Limb (tissue), 2 donors: ENCODE results near the gene PBX4.
"Not testable (repeated sequence)": the region's sequence is repeated elsewhere in the genome, so short reads cannot be mapped to it uniquely, and the experiment has no call there.

Source experiments
- DNase-seq, 2 donors: peaks; one replicate each; pipeline ENCODE4 v3.0.0-alpha.2; 2016; ENCODE audit errors: extremely low spot score in 2 of 2

PBX4 gene

GRCh38 chr19:19627621-19628500 is 9.4 kb upstream of the PBX4 start, which contains the start of gene LPAR2:
Gene LPAR2, minus strand, starts transcription at chr19:19628220. Its CDS starts 945 bp downstream, at chr19:19627275.
- DNase-seq = peak in 1 of 2 donors; percentile 89

- no peak for DNase-seq
Measured at GRCh38 chr19:19626516-19627472, 8.3 kb upstream of the PBX4 start.

- no peak for DNase-seq
Measured at GRCh38 chr19:19624032-19624570, 5.6 kb upstream of the PBX4 start.

- DNase-seq = no peak
Measured at GRCh38 chr19:19623383-19623782, 4.9 kb upstream of the PBX4 start.

- DNase-seq = no peak
Measured at GRCh38 chr19:19619849-19620210, 1.3 kb upstream of the PBX4 start.

- DNase-seq = no peak
Measured at GRCh38 chr19:19619181-19619848, 828 bp upstream of the PBX4 start.

GRCh38 chr19:19615086-19615485 is 3.4 kb downstream of the PBX4 start:
- no peak for DNase-seq

GRCh38 chr19:19613506-19613905 is 5.0 kb downstream of the PBX4 start:
- no peak for DNase-seq

- DNase-seq = no peak
Measured at GRCh38 chr19:19610376-19611202, 7.9 kb downstream of the PBX4 start.

- DNase-seq = not testable (repeated sequence)
Measured at GRCh38 chr19:19606686-19607085, 11.8 kb downstream of the PBX4 start.

- no peak for DNase-seq
Measured at GRCh38 chr19:19606021-19606420, 12.5 kb downstream of the PBX4 start.

GRCh38 chr19:19602713-19603324 is 15.7 kb downstream of the PBX4 start:
- DNase-seq = no peak

- no peak for DNase-seq
Measured at GRCh38 chr19:19602136-19602712, 16.3 kb downstream of the PBX4 start.

- DNase-seq = no peak
Measured at GRCh38 chr19:19600793-19601330, 17.6 kb downstream of the PBX4 start.

- DNase-seq = not testable (repeated sequence)
Measured at GRCh38 chr19:19598728-19599451, 19.6 kb downstream of the PBX4 start.

GRCh38 chr19:19597809-19598306 is 20.6 kb downstream of the PBX4 start:
- DNase-seq = no peak

- no peak for DNase-seq
Measured at GRCh38 chr19:19595171-19595701, 23.3 kb downstream of the PBX4 start.

GRCh38 chr19:19594381-19594780 is 24.1 kb downstream of the PBX4 start:
- DNase-seq = no peak
